Measurements from ENCODE around the gene SAAL1. TPM values are rescaled to one million over a fixed set of nuclear protein-coding genes. Genes with fewer than 3 reads are reported as not detected.

Gene SAAL1
- total RNA-seq, 1 experiment from 2014 or later: 43.5 TPM

DNA sequence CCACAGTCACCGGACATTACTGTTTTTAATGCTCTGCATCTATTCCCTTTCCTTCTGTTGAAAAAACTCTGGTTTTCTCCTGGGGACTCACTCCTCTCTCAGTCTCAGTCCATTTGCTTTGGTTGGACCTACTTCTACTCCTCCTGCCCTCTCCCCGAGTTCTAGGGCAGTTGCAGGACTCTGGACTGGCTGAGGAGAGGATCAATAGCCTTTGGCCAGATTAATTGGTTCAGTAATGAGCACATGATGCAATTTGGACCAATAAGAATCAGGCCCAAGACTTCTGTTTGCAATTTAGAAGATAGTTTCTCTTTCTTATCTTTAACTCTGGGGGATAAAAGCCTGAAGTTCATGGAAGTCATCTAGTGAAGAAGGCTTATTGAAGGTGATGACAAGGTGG lies 44.5 kb downstream of the SAAL1 start:
- Histone ChIP-seq H2AK5ac (ENCODE audit: insufficient read length, low read length) (no peak overlapping the region), H3K23ac (ENCODE audit: insufficient read length, low read depth, low read length) (no peak overlapping the region), H2AFZ (ENCODE audit: low read length) (no peak overlapping the region), H2BK20ac (ENCODE audit: low read depth, low read length, poor library complexity, severe bottlenecking) (no peak overlapping the region), H3K4ac (ENCODE audit: low read depth, low read length) (no peak overlapping the region), H2BK12ac (ENCODE audit: insufficient read length, low read depth, low read length) (no peak overlapping the region), H3K9ac (ENCODE audit: extremely low read depth, insufficient read length, low read length) (no peak overlapping the region), H4K20me1 (ENCODE audit: control insufficient read depth, insufficient read depth, insufficient read length) (no peaks in the 10 kb centered on the region), H3K4me1 (ENCODE audit: insufficient read depth, low read length) (no peaks in the 10 kb centered on the region), H4K5ac (ENCODE audit: insufficient read length, low read depth, low read length) (no peak overlapping the region), H3K79me2 (ENCODE audit: insufficient read depth, low read length) (no peaks in the 10 kb centered on the region), H4K91ac (ENCODE audit: insufficient read length, low read depth, low read length) (no peak overlapping the region), H3K27me3 (ENCODE audit: insufficient read depth, low read length) (no peaks in the 10 kb centered on the region), H3K27ac (ENCODE audit: insufficient read length, low read depth, low read length) (no peak overlapping the region), H3K4me2 (ENCODE audit: insufficient read depth, insufficient read length, low read length) (no peak overlapping the region), H3K14ac (ENCODE audit: insufficient read depth, low read length) (no peak overlapping the region), H3K23me2 (ENCODE audit: insufficient read length, low read depth, low read length, poor library complexity, severe bottlenecking) (no peaks in the 10 kb centered on the region), H3K9me3 (ENCODE audit: control insufficient read depth, low read depth, low read length) (no peaks in the 10 kb centered on the region), H3K18ac (ENCODE audit: insufficient read length, low read depth, low read length) (no peak overlapping the region), H2BK5ac (ENCODE audit: insufficient read length, low read length) (no peak overlapping the region), H2BK15ac (ENCODE audit: low read depth, low read length) (no peak overlapping the region), H2BK120ac (ENCODE audit: low read depth, low read length, poor library complexity, severe bottlenecking) (no peak overlapping the region), H3K79me1 (ENCODE audit: insufficient read depth, low read depth, low read length, poor library complexity, severe bottlenecking) (no peaks in the 10 kb centered on the region), H3T11ph (ENCODE audit: low read length) (no peak overlapping the region), H3K56ac (ENCODE audit: insufficient read length, low read depth, low read length) (no peak overlapping the region), H4K8ac (replicated peaks; ENCODE audit: insufficient read length, low read depth, low read length) (no peak overlapping the region)
- Mint-ChIP-seq H3K36me3 (ENCODE audit: insufficient read depth in 1 of 3, low read depth in 3 of 3) (no peaks in the 10 kb centered on the region), H3K4me3 (no peak overlapping the region), H3K27ac (no peak overlapping the region), H3K4me1 (0 out of 4 replicates have a peak, but pooled peaks cover 0 to 2% of the 10 kb centered on the region in 2 experiments), H3K9me3 (no peaks in the 10 kb centered on the region), H3K27me3 (ENCODE audit: low read depth) (no peaks in the 10 kb centered on the region)
- no peak for DNase-seq
- TF ChIP-seq, protein P1, sequence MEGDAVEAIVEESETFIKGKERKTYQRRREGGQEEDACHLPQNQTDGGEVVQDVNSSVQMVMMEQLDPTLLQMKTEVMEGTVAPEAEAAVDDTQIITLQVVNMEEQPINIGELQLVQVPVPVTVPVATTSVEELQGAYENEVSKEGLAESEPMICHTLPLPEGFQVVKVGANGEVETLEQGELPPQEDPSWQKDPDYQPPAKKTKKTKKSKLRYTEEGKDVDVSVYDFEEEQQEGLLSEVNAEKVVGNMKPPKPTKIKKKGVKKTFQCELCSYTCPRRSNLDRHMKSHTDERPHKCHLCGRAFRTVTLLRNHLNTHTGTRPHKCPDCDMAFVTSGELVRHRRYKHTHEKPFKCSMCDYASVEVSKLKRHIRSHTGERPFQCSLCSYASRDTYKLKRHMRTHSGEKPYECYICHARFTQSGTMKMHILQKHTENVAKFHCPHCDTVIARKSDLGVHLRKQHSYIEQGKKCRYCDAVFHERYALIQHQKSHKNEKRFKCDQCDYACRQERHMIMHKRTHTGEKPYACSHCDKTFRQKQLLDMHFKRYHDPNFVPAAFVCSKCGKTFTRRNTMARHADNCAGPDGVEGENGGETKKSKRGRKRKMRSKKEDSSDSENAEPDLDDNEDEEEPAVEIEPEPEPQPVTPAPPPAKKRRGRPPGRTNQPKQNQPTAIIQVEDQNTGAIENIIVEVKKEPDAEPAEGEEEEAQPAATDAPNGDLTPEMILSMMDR (conservative IDR thresholded peaks at IDR 0.05): no peak
- no CpG with 5 or more reads among the region's 2 CpGs for WGBS (ENCODE audit: extremely low coverage, insufficient read length, low lambda C conversion rate)

Measured in H9 (cell line).